Measurements from ENCODE around the gene NIT1. TPM values are rescaled to one million over a fixed set of nuclear protein-coding genes. Genes with fewer than 3 reads are reported as not detected.
A peak's percentile ranks its signal among the peaks of the same experiment; 100 is the strongest.

NIT1 gene
- total and polyA plus RNA-seq, 12 donors: 72.2 to 147 (median 103) TPM

GRCh38 chr1:161121042-161121650 is 3.2 kb downstream of the NIT1 start:
- no peak for DNase-seq
- no peak for TF ChIP-seq CTCF (IDR thresholded peaks at IDR 0.05)
- no peak for TF ChIP-seq POLR2A (IDR thresholded peaks at IDR 0.05)
- peak overlapping the region in 1 of 5 donors; percentile 100 for H3K27ac ChIP-seq
- WGBS, 4 donors: 85 to 91% (median 88%) methylated on average over 3 of the region's 3 CpGs
- H3K4me1 ChIP-seq (replicated peaks in 1 of 2): peaks cover 27 to 44% of the 10 kb centered on the region in 2 donors
- H3K9me3 ChIP-seq (replicated peaks in 1 of 3): no peaks in the 10 kb centered on the region
- H3K4me3 ChIP-seq: no peak overlapping the region
- intact Hi-C loops (cut with DNase I): no loop called here
- H3K27me3 ChIP-seq: no peaks in the 10 kb centered on the region
- peaks cover 0 to 59% of the 10 kb centered on the region in 2 donors for H3K36me3 ChIP-seq (replicated peaks in 1 of 2)

- DNase-seq: peak in 1 of 7 donors; percentile 22
- H3K4me1 ChIP-seq (replicated peaks in 1 of 2): peaks cover 23 to 38% of the 10 kb centered on the region in 2 donors
- 70 to 83% (median 76%) methylated on average over 4 of the region's 4 CpGs for WGBS, 4 donors
- no peak overlapping the region for H3K4me3 ChIP-seq
- H3K9me3 ChIP-seq (replicated peaks in 1 of 3): no peaks in the 10 kb centered on the region
- no peaks in the 10 kb centered on the region for H3K27me3 ChIP-seq
- intact Hi-C loops (cut with DNase I): no loop called here
- TF ChIP-seq POLR2A (IDR thresholded peaks at IDR 0.05) (no peak), CTCF (IDR thresholded peaks at IDR 0.05) (no peak)
- H3K36me3 ChIP-seq (replicated peaks in 1 of 2): peaks cover 0 to 61% of the 10 kb centered on the region in 2 donors
- H3K27ac ChIP-seq: no peak overlapping the region
Observed at GRCh38 chr1:161121834-161122233, 3.9 kb downstream of the NIT1 start.

- intact Hi-C loops (cut with DNase I): no loop called here
- WGBS, 4 donors: 79 to 88% (median 86%) methylated on average over 6 of the region's 6 CpGs
- no peak overlapping the region for H3K4me3 ChIP-seq
- no peak for DNase-seq
- TF ChIP-seq POLR2A (IDR thresholded peaks at IDR 0.05) (no peak), CTCF (IDR thresholded peaks at IDR 0.05) (no peak)
- H3K9me3 ChIP-seq (replicated peaks in 1 of 3): no peaks in the 10 kb centered on the region
- H3K27ac ChIP-seq: no peak overlapping the region
- peaks cover 20 to 42% of the 10 kb centered on the region in 2 donors for H3K4me1 ChIP-seq (replicated peaks in 1 of 2)
- H3K36me3 ChIP-seq (replicated peaks in 1 of 2): peaks cover 0 to 66% of the 10 kb centered on the region in 2 donors
- H3K27me3 ChIP-seq: no peaks in the 10 kb centered on the region
Observed at GRCh38 chr1:161122967-161123366, 5.1 kb downstream of the NIT1 start.

GRCh38 chr1:161127649-161128048 is 9.7 kb downstream of the NIT1 start:
- H3K27me3 ChIP-seq: no peaks in the 10 kb centered on the region
- DNase-seq: no peak
- H3K27ac ChIP-seq: no peak overlapping the region
- H3K9me3 ChIP-seq (replicated peaks in 1 of 3): no peaks in the 10 kb centered on the region
- TF ChIP-seq CTCF (IDR thresholded peaks at IDR 0.05) (no peak), POLR2A (IDR thresholded peaks at IDR 0.05) (no peak)
- intact Hi-C loops (cut with DNase I): no loop called here
- peaks cover 0 to 56% of the 10 kb centered on the region in 2 donors for H3K36me3 ChIP-seq (replicated peaks in 1 of 2)
- 79 to 89% (median 87%) methylated on average over 2 of the region's 2 CpGs for WGBS, 4 donors
- peaks cover 16 to 46% of the 10 kb centered on the region in 2 donors for H3K4me1 ChIP-seq (replicated peaks in 1 of 2)
- no peak overlapping the region for H3K4me3 ChIP-seq

Measured in adrenal gland (tissue), 12 donors.